GM10266 (cell line): ENCODE data around the gene VIL1.

Experiments used
- DNase-seq: peaks from one replicate; pipeline ENCODE4 v3.0.0; 2012; ENCODE audit errors: extremely low spot score
- CTCF ChIP-seq: IDR thresholded peaks from 2 replicates; pipeline ENCODE4 v1.5.1; 2012; ENCODE audit warnings: mild to moderate bottlenecking, low read depth; ENCODE audit not compliant: control insufficient read depth, insufficient read depth; ENCODE audit errors: missing control alignments

Gene VIL1

GRCh38 chr2:218395090-218395444 lies 23.9 kb upstream of the VIL1 start:
- DNase-seq: no peak
- TF ChIP-seq CTCF: no peak

GRCh38 chr2:218395456-218395825 lies 23.5 kb upstream of the VIL1 start:
- TF ChIP-seq CTCF: no peak
- DNase-seq: no peak

- DNase-seq: peak; percentile 95
Observed at GRCh38 chr2:218395826-218396687, 22.9 kb upstream of the VIL1 start.

GRCh38 chr2:218396688-218397462 lies 22.0 kb upstream of the VIL1 start:
- no peak for DNase-seq

More at GRCh38 chr2:218395826-218396687, 22.9 kb upstream of the VIL1 start:
- TF ChIP-seq CTCF: peak; percentile 81

GRCh38 chr2:218397463-218397819 lies 21.5 kb upstream of the VIL1 start:
- no peak for TF ChIP-seq CTCF

More at GRCh38 chr2:218396688-218397462, 22.0 kb upstream of the VIL1 start:
- no peak for TF ChIP-seq CTCF

GRCh38 chr2:218397820-218398436 lies 21.0 kb upstream of the VIL1 start:
- no peak for TF ChIP-seq CTCF
- peak; percentile 83 for DNase-seq

More at GRCh38 chr2:218397463-218397819, 21.5 kb upstream of the VIL1 start:
- no peak for DNase-seq
